Natural killer cell treated with Interleukin-12 subunit alpha and Interleukin-12 subunit beta and Interleukin-15 and Interleukin-18, amount 100 ng/mL, for 72 hours (primary cell): ENCODE results near the gene STAM. TPM values are rescaled to one million over a fixed set of nuclear protein-coding genes. Genes with fewer than 3 reads are reported as not detected.

Source experiments
- ATAC-seq, 2 donors: fragments of 150-1000 bp; cut with Tn5 transposase in 1 of 2; sonication (Bioruptor Pico), chemical (Tn5 transposase) in 1 of 2; 2 replicates each; pipeline ENCODE4 v1.10.0; 2021
- DNase-seq: peaks from one replicate; pipeline ENCODE4 v3.0.0; 2022; ENCODE audit warnings: low spot score
- H3K27ac Mint-ChIP-seq, 2 donors: 1 replicate in 1 of 2; 2 replicates in 1 of 2; pipeline ENCODE4 v1.8.0; 2022; ENCODE audit warnings: mixed read lengths in 2 of 2, mild to moderate bottlenecking in 1 of 2, moderate library complexity in 1 of 2
- H3K27me3 Mint-ChIP-seq, 2 donors: 1 replicate in 1 of 2; 2 replicates in 1 of 2; pipeline ENCODE4 v1.8.0; 2022; ENCODE audit warnings: mixed read lengths in 2 of 2
- H3K36me3 Mint-ChIP-seq: one replicate; pipeline ENCODE4 v1.8.0; 2022; ENCODE audit warnings: mixed read lengths
- H3K4me1 Mint-ChIP-seq, 2 donors: 1 replicate in 1 of 2; 2 replicates in 1 of 2; pipeline ENCODE4 v1.8.0; 2022; ENCODE audit warnings: low read depth in 2 of 2, mixed read lengths in 2 of 2, mild to moderate bottlenecking in 1 of 2
- H3K4me3 Mint-ChIP-seq: one replicate; pipeline ENCODE4 v1.8.0; 2022; ENCODE audit warnings: mixed read lengths
- H3K9me3 Mint-ChIP-seq: 2 replicates; pipeline ENCODE4 v1.8.0; 2022; ENCODE audit warnings: mixed read lengths
- total RNA-seq, 2 donors: library from RNA; stranded (reverse); gene quantifications; one replicate each; pipeline ENCODE4 v1.2.3, GENCODE V29; 2022

Gene STAM
- total RNA-seq, 2 donors from 2014 or later: 20.2 to 24.4 TPM

- no peaks in the 10 kb centered on the region for H3K27me3 Mint-ChIP-seq
- H3K4me1 Mint-ChIP-seq: no peaks in the 10 kb centered on the region
- H3K27ac Mint-ChIP-seq: no peak overlapping the region
- no peaks in the 10 kb centered on the region for H3K9me3 Mint-ChIP-seq
- H3K4me3 Mint-ChIP-seq: no peak overlapping the region
- H3K36me3 Mint-ChIP-seq: no peaks in the 10 kb centered on the region
- ATAC-seq (no peak), DNase-seq (no peak)
Observed at GRCh38 chr10:17735166-17735941, 91.4 kb downstream of the STAM start.

- H3K36me3 Mint-ChIP-seq: no peaks in the 10 kb centered on the region
- H3K4me3 Mint-ChIP-seq: no peak overlapping the region
- ATAC-seq (no peak), DNase-seq (no peak)
- no peak overlapping the region for H3K27ac Mint-ChIP-seq
- H3K9me3 Mint-ChIP-seq: no peaks in the 10 kb centered on the region
- no peaks in the 10 kb centered on the region for H3K27me3 Mint-ChIP-seq
- no peaks in the 10 kb centered on the region for H3K4me1 Mint-ChIP-seq
Observed at GRCh38 chr10:17736223-17736622, 92.3 kb downstream of the STAM start.

GRCh38 chr10:17737027-17737965 lies 93.3 kb downstream of the STAM start:
- no peak for DNase-seq

GRCh38 chr10:17740668-17741067 lies 96.7 kb downstream of the STAM start:
- DNase-seq (no peak), ATAC-seq (no peak)
- Mint-ChIP-seq H3K4me1 (peaks cover 5% of the 10 kb centered on the region in 2 donors), H3K27ac (no peak overlapping the region), H3K9me3 (no peaks in the 10 kb centered on the region), H3K4me3 (no peak overlapping the region), H3K36me3 (no peaks in the 10 kb centered on the region), H3K27me3 (no peaks in the 10 kb centered on the region)

More at GRCh38 chr10:17737027-17737965, 93.3 kb downstream of the STAM start:
- Mint-ChIP-seq H3K27me3 (no peaks in the 10 kb centered on the region), H3K9me3 (no peaks in the 10 kb centered on the region), H3K27ac (no peak overlapping the region), H3K4me3 (no peak overlapping the region), H3K4me1 (no peaks in the 10 kb centered on the region), H3K36me3 (no peaks in the 10 kb centered on the region)
- no peak for ATAC-seq

GRCh38 chr10:17742918-17743317 lies 99.0 kb downstream of the STAM start:
- peaks cover 5% of the 10 kb centered on the region in 2 donors for H3K4me1 Mint-ChIP-seq
- H3K27ac Mint-ChIP-seq: no peak overlapping the region
- no peaks in the 10 kb centered on the region for H3K9me3 Mint-ChIP-seq
- no peaks in the 10 kb centered on the region for H3K36me3 Mint-ChIP-seq
- peak; percentile 68 for DNase-seq
- ATAC-seq: no peak
- no peak overlapping the region for H3K4me3 Mint-ChIP-seq
- H3K27me3 Mint-ChIP-seq: no peaks in the 10 kb centered on the region

- no peak for ATAC-seq
- no peak overlapping the region for H3K27ac Mint-ChIP-seq
- no peaks in the 10 kb centered on the region for H3K9me3 Mint-ChIP-seq
- no peaks in the 10 kb centered on the region for H3K36me3 Mint-ChIP-seq
- H3K27me3 Mint-ChIP-seq: no peaks in the 10 kb centered on the region
- no peak for DNase-seq
- no peak overlapping the region for H3K4me3 Mint-ChIP-seq
- peaks cover 5% of the 10 kb centered on the region in 2 donors for H3K4me1 Mint-ChIP-seq
Observed at GRCh38 chr10:17743437-17743836, 99.5 kb downstream of the STAM start.

GRCh38 chr10:17744341-17744861 lies 100.5 kb downstream of the STAM start:
- Mint-ChIP-seq H3K9me3 (no peaks in the 10 kb centered on the region), H3K36me3 (no peaks in the 10 kb centered on the region), H3K27me3 (no peaks in the 10 kb centered on the region), H3K4me3 (no peak overlapping the region), H3K4me1 (peaks cover 5% of the 10 kb centered on the region in 2 donors), H3K27ac (no peak overlapping the region)
- DNase-seq (no peak), ATAC-seq (no peak)

- ATAC-seq (peak in 1 of 2 donors; percentile 54), DNase-seq (no peak)
- Mint-ChIP-seq H3K36me3 (no peaks in the 10 kb centered on the region), H3K9me3 (no peaks in the 10 kb centered on the region), H3K27me3 (no peaks in the 10 kb centered on the region), H3K4me3 (no peak overlapping the region), H3K27ac (no peak overlapping the region), H3K4me1 (peaks cover 5% of the 10 kb centered on the region in 2 donors)
Observed at GRCh38 chr10:17747883-17748550, 104.1 kb downstream of the STAM start.

GRCh38 chr10:17749890-17750289 lies 105.9 kb downstream of the STAM start:
- Mint-ChIP-seq H3K9me3 (no peaks in the 10 kb centered on the region), H3K27me3 (no peaks in the 10 kb centered on the region), H3K4me1 (no peaks in the 10 kb centered on the region), H3K36me3 (no peaks in the 10 kb centered on the region), H3K4me3 (no peak overlapping the region), H3K27ac (no peak overlapping the region)
- DNase-seq (no peak), ATAC-seq (peak in 1 of 2 donors; percentile 16)

- no peak within 1 kb of the TSS for H3K27ac Mint-ChIP-seq
Observed at GRCh38 chr10:17751781-17752445, 108.0 kb downstream of the STAM start, which contains the start of gene TMEM236. Gene TMEM236, plus strand, starts transcription at chr10:17752201. Its CDS starts 95 bp downstream, at chr10:17752296.

GRCh38 chr10:17756557-17757217 lies 112.7 kb downstream of the STAM start:
- Mint-ChIP-seq H3K9me3 (no peaks in the 10 kb centered on the region), H3K4me1 (peaks cover 7 to 8% of the 10 kb centered on the region in 2 donors), H3K4me3 (peak overlapping the region; percentile 14), H3K27ac (no peak overlapping the region), H3K36me3 (no peaks in the 10 kb centered on the region), H3K27me3 (no peaks in the 10 kb centered on the region)
- DNase-seq: no peak
- ATAC-seq: peak; percentile 68 to 74

More at GRCh38 chr10:17751781-17752445, 108.0 kb downstream of the STAM start, which contains the start of gene TMEM236:
- Mint-ChIP-seq H3K4me3 (no peak within 1 kb of the TSS), H3K36me3 (no peaks in the 10 kb centered on the region), H3K9me3 (no peaks in the 10 kb centered on the region), H3K4me1 (peaks cover 5% of the 10 kb centered on the region in 2 donors), H3K27me3 (no peaks in the 10 kb centered on the region)
- no peak for DNase-seq
- no peak for ATAC-seq

- H3K27me3 Mint-ChIP-seq: peaks cover 0 to 1% of the 10 kb centered on the region in 2 donors
- no peaks in the 10 kb centered on the region for H3K36me3 Mint-ChIP-seq
- peaks cover 7 to 8% of the 10 kb centered on the region in 2 donors for H3K4me1 Mint-ChIP-seq
- no peaks in the 10 kb centered on the region for H3K9me3 Mint-ChIP-seq
- no peak overlapping the region for H3K27ac Mint-ChIP-seq
- H3K4me3 Mint-ChIP-seq: no peak overlapping the region
- ATAC-seq (no peak), DNase-seq (no peak)
Observed at GRCh38 chr10:17758200-17758599, 114.2 kb downstream of the STAM start.
